T-helper 1 cell treated with Interleukin-12 subunit alpha and Interleukin-12 subunit beta and Interleukin-4 antibody, amounts not matched to agents 30 ng/mL and 1 ng/mL, for 36 hours (primary cell): ENCODE results near the gene GALNT3. TPM values are rescaled to one million over a fixed set of nuclear protein-coding genes. Genes with fewer than 3 reads are reported as not detected.

Experiments used
- intact Hi-C: fragments of 100-400 bp; cut with micrococcal nuclease; formaldehyde crosslinking; loops from one replicate; pipeline ENCODE4 v1.15.1; 2024
- total RNA-seq: library from RNA; stranded (reverse); gene quantifications from 2 replicates; pipeline ENCODE4 v1.2.3, GENCODE V29; 2022

GALNT3 gene
- total RNA-seq, 1 donor from 2014 or later: 15.4 TPM

GRCh38 chr2:165796819-165797530, 2.9 kb upstream of the GALNT3 start:
- intact Hi-C loops: no loop called here

- intact Hi-C loops: no loop called here
Observed at GRCh38 chr2:165796129-165796528, 2.1 kb upstream of the GALNT3 start.

- intact Hi-C loops: loop anchor here (2.0 kb wide), 2 partner anchors 18 to 502 kb away; no protein-coding TSS in a partner anchor
Observed at GRCh38 chr2:165795011-165795410, 964 bp upstream of the GALNT3 start.

DNA sequence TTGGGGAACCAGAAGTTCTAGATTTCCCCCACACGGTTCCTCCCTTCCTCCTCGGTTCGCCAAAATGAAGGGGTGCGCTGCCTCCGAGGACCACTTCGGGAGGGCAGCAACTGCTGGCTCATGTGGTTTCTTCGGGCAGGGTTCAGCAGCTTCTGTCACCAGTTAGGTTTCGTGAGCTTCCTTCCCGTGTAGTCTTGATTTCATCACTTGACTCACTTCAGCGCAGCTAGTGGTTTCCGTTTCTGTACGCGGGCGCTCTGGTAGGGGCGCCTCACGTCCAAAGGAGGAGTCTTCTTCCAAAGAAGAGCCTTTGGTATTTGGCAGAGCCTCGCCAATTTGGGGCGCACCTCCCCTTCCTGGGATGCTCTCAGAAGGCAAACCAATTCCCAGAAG, 485 bp upstream of the GALNT3 start:
- intact Hi-C loops: loop anchor here (1.0 to 5.0 kb wide), 6 partner anchors 18 to 1057 kb away; partner anchors contain the start of gene TTC21B

DNA sequence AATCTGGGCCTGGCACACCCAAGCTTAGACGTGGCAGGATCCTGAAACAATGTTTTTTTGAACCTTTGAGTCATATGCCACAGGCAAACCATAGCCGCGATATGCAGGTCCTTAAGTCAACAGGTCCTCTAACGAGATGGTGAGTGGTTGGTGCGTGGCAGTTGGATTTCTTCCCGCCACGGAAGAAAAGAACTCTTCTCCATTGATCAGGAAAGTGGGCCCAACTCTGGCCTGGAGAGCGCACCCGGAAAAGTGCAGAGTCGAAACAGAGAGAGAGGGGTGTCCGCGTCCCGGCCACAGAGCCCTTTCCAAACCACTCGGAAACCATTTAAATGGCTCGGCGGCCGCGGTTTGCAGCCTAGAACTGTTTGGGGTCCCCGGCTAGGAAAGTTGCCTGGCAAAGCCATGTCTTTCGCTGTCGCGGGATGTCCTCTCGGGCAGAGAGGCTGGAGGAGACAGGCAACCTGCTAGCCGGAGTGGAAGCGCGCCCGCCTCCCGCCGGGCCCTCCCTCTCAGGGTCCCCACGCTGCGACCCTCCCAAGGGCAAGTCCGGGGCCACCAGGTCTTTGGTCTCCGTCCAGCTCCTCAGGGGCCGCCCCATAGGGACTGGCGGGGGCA, 777 bp downstream of the GALNT3 start:
- intact Hi-C loops: loop anchor here (5.0 kb wide), 2 partner anchors 401 to 1056 kb away; no protein-coding TSS in a partner anchor

DNA sequence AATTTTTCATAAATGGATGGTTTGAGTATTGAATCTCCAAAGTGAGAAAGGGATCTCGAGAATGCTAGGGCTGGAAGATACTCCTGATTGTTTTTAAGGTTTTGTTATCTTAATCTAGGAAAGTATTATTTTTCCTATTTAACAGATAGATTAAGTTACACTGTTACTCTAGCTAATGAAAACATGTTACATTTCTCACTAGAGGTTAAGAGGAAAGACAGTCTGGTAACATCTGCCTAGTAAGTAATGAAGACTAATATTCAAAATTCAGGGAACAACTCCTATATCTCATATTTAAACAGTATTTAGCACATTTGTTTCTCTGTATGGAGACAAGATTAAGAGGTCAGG, 2.0 kb downstream of the GALNT3 start:
- intact Hi-C loops: loop anchor here (5.0 kb wide), 2 partner anchors 400 to 1055 kb away; no protein-coding TSS in a partner anchor

- intact Hi-C loops: loop anchor here (5.0 kb wide), 2 partner anchors 399 to 1054 kb away; no protein-coding TSS in a partner anchor
Observed at GRCh38 chr2:165791421-165792103, 2.5 kb downstream of the GALNT3 start.

- intact Hi-C loops: loop anchor here (5.0 kb wide), 2 partner anchors 398 to 1053 kb away; no protein-coding TSS in a partner anchor
Observed at GRCh38 chr2:165790466-165790865, 3.6 kb downstream of the GALNT3 start.

DNA sequence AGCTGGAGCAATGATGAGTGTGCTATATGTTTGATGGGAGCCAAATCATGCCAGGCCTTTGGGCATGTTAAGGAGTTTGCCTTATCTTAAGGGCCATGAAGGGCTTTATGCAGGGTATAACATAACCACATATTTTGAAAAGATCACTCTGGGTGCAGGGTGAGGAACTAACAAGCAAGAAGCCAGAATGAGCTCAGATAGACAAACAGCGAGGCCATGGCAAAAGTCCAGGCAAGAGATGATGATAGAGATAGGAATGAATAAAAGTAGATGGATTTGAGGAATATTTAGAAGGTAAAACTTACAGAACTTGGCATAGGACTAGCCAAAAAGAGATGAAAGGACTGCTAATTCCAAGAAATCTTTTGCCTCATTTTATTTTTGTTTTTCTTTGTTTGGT, 6.7 kb downstream of the GALNT3 start:
- intact Hi-C loops: no loop called here

GRCh38 chr2:165779706-165780105, 14.3 kb downstream of the GALNT3 start:
- intact Hi-C loops: loop anchor here (1.0 to 5.0 kb wide), 5 partner anchors 93 to 787 kb away; partner anchors contain the start of gene SCN2A

- intact Hi-C loops: loop anchor here (1.0 to 5.0 kb wide), 5 partner anchors 93 to 786 kb away; partner anchors contain the start of gene SCN2A
Observed at GRCh38 chr2:165778653-165779451, 15.2 kb downstream of the GALNT3 start.

DNA sequence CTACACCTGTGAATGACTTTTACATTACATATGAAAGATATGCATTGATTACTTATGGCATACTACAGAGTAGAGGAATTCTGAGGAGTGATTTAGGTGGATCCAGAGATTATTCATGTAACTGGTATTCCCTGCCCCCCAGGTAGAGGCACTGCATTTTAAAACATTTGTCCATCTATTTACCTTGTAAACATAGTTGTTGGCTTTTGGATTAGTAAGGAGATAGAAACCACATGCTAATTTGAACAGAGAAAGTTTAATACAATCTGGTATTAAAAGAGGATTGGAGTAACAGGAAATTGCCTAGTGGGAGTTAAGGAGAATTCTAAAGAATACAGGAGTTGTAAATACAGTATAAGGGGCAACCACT, 15.9 kb downstream of the GALNT3 start:
- intact Hi-C loops: loop anchor here (2.0 to 5.0 kb wide), 4 partner anchors 94 to 785 kb away; partner anchors contain the start of gene SCN2A

DNA sequence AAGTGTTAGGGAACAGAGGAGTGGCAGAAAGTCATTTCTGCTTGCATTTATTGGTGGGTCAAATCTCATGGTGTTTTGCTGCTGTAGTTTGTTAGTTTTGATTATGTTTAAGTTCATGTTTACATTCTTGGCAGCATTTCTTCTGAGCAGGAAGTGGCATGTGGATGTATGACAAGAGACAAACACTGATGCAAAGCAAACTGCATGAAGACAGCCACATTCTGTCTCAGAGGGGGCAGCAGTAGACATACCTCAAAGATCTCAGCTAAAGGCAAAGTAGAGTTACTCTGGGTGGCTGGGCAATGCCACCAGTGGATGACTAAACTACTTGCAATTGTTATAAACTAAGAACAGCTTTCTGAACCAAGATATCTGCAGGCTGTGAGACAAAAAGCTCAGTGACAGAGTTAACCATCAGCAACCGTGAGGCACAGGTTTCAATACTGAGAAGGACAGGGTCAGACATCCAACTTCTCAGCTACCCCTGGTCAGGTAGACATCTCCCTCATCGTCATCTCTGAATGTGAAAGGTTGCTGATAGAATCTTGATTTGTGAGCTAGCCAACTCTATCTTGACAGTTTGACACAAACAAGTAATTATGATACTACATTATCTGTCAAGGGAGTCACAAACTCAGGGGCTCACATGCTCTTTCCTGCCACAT, 16.4 kb downstream of the GALNT3 start:
- intact Hi-C loops: loop anchor here (2.0 to 5.0 kb wide), 5 partner anchors 17 to 785 kb away; partner anchors contain the start of genes GALNT3 and SCN2A

DNA sequence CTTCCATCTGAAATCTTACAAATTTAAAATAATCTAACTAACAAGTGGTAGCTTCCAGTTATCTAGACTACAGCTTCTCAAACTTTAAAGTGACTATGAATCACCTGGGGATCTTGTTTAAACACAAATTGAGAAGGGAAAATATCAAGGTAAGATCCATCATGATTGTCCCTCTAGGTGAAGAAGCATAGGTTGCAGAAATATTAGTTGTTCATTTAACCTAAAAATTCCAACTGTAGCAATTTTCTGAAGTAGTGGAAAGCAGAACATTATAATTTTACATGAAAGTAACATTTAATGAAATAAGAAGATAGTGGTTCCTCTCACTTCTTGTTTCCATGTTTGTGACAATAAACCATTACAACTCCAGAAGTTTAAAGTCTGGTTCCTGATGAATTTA, 17.3 kb downstream of the GALNT3 start:
- intact Hi-C loops: loop anchor here (2.0 to 5.0 kb wide), 3 partner anchors 18 to 484 kb away; partner anchors contain the start of gene GALNT3

GRCh38 chr2:165776013-165776412, 18.0 kb downstream of the GALNT3 start:
- intact Hi-C loops: loop anchor here (2.0 to 5.0 kb wide), 3 partner anchors 19 to 484 kb away; partner anchors contain the start of gene GALNT3

DNA sequence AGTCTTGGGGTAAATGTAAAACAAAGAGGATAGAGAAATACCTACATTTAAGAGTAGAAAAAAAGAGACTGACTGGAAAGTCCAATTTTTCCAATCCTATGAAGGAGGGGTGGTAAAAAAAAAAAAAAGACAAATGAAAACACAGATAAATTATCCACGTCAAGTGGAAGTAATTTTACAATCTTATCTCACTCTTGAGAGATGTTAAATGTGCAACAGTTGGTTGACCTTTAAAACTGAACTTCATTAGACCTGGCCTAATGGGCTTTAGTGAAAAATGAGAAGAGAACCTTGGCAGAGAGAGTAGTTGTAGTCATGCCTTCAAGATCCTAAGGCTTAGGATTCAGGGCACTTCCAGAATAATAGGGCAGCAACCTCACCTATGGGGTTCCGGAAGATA, 20.4 kb downstream of the GALNT3 start:
- intact Hi-C loops: no loop called here

GRCh38 chr2:165772183-165772582, 21.9 kb downstream of the GALNT3 start:
- intact Hi-C loops: no loop called here

DNA sequence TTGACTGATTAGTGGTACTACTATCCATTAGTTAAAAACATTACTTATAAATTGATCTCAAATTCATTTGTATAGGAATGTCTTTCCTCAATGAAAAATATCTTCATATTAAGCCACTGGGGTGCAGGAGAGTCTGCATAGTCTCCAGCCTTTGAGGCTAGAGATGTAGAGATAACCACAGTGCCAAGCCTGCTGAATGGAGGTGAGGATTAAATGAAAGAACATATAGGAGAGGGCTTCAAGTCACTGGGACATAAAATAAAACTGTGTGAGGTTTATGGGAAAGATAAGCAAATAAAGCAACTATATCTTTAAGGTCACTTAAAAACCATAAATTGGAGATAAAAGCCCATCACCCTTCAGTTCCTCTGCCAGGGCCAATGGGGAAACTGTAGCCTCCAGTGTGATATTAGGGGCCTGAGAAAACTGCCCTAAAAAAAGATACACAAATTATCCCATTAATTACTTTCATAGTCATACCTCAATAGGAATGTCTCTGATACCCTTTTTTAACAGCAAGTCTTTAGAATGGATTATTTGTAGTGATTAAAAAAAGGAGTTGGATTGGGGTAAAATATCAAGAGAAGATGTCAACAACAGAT, 27.6 kb downstream of the GALNT3 start:
- intact Hi-C loops: no loop called here

GRCh38 chr2:165762723-165763122, 31.3 kb downstream of the GALNT3 start:
- intact Hi-C loops: no loop called here
